ENCODE results near the gene METTL16. TPM values are rescaled to one million over a fixed set of nuclear protein-coding genes. Genes with fewer than 3 reads are reported as not detected.

METTL16 gene
- total and polyA plus RNA-seq, 2 of the 8 experiments (the other 6 are each of a cell fraction or from before 2014, with no cell fraction given), result 22.8 to 59.4 TPM

DNA sequence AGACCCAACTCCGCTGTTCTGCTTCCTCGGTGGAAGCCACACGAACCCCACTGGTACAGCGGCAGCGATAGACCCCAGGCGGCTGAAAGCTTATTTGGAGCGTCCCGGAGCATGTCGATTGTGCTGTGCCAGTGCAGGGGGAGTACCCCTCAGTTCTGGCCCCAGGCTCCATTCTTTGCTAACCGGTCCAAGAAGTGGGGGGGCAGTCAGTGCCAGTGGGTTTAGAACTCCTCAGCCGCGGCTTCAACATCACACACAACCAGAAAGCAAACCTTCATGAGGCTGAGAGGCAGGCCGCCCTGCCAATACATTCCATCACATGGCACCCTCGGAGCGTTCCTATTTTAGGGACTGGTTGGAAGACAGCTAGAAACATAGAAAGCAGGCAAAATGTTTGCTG, 109.1 kb downstream of the METTL16 start:
- Histone ChIP-seq H3K23ac (ENCODE audit: insufficient read length) (no peak overlapping the region), H3K27me3 (replicated peaks in 1 of 4; ENCODE audit: control insufficient read depth in 3 of 4, extremely low read depth in 1 of 4, insufficient read depth in 3 of 4, low read length in 3 of 4) (peaks cover 0 to 2% (median 0%) of the 10 kb centered on the region in 4 experiments; a peak in 2 of 7 replicates), H3K27ac (ENCODE audit: low read depth, low read length) (no peak overlapping the region), H3K4ac (replicated peaks; ENCODE audit: insufficient read length, low read depth, low read length) (no peak overlapping the region), H3K9ac (replicated peaks in 1 of 4; ENCODE audit: extremely low read depth in 1 of 4, low read depth in 3 of 4, low read length in 3 of 4) (peak overlapping the region in 3 of 4 experiments; percentile 42 to 68 (median 48); a peak in 4 of 7 replicates), H2BK120ac (replicated peaks; ENCODE audit: low read depth, low read length) (no peak overlapping the region), H3K56ac (replicated peaks; ENCODE audit: insufficient read length, low read depth, low read length) (no peak overlapping the region), H2BK15ac (ENCODE audit: low read length) (no peak overlapping the region), H3K4me1 (replicated peaks in 1 of 4; ENCODE audit: control insufficient read depth in 3 of 4, insufficient read depth in 4 of 4, low read length in 3 of 4) (peaks cover under 1 to 15% (median 10%) of the 10 kb centered on the region in 4 experiments), H2AFZ (ENCODE audit: low read length) (no peak overlapping the region), H3K9me3 (ENCODE audit: insufficient read depth in 2 of 2, low read depth in 1 of 2, low read length in 1 of 2) (no peaks in the 10 kb centered on the region), H2BK12ac (ENCODE audit: low read depth, low read length) (peak overlapping the region; percentile 60; the same call in 1 of the 2 replicates), H3K14ac (ENCODE audit: insufficient read length) (no peak overlapping the region), H4K8ac (ENCODE audit: extremely low read depth, insufficient read depth, low read length) (peak overlapping the region; percentile 9; the same call in 1 of the 2 replicates), H3K36me3 (ENCODE audit: control insufficient read depth in 2 of 4, insufficient read depth in 4 of 4, low read length in 3 of 4) (no peaks in the 10 kb centered on the region), H4K5ac (ENCODE audit: insufficient read length, low read depth, low read length) (no peak overlapping the region), H4K91ac (replicated peaks; ENCODE audit: insufficient read length, low read length) (no peak overlapping the region), H2AK5ac (ENCODE audit: low read depth, low read length) (no peak overlapping the region), H3K18ac (ENCODE audit: extremely low read depth, low read length) (no peak overlapping the region; the same call in 1 of the 2 replicates), H3K4me2 (ENCODE audit: insufficient read depth in 1 of 2, low read depth in 2 of 2, low read length in 2 of 2) (peak overlapping the region; percentile 92 to 94), H2BK20ac (ENCODE audit: low read length) (no peak overlapping the region), H2BK5ac (ENCODE audit: low read depth, low read length) (no peak overlapping the region), H3K79me1 (ENCODE audit: low read depth, low read length) (peaks cover 8% of the 10 kb centered on the region), H3K79me2 (ENCODE audit: control insufficient read depth in 1 of 2, insufficient read depth in 2 of 2, low read length in 2 of 2) (peaks cover 0 to 16% of the 10 kb centered on the region in 2 experiments; a peak in 2 of 4 replicates), H4K20me1 (replicated peaks in 1 of 2; ENCODE audit: control insufficient read depth in 1 of 2, insufficient read depth in 2 of 2, low read length in 2 of 2) (peaks cover 0 to 5% of the 10 kb centered on the region in 2 experiments), H3K23me2 (ENCODE audit: low read depth, low read length) (peaks cover 18% of the 10 kb centered on the region), H3K4me3 (ENCODE audit: extremely low read depth in 1 of 4, insufficient read depth in 2 of 4, low read depth in 3 of 4, low read length in 4 of 4) (peak overlapping the region; percentile 68 to 96 (median 78); a peak in 7 of 8 replicates)
- no peak for DNase-seq (ENCODE audit: low read depth in 1 of 2, low spot score in 2 of 2)
- ChIA-PET POLR2A (ENCODE audit: partially characterized antibody) (interaction anchor here (1.9 to 8.8 kb wide), 2 partner anchors 13 to 16 kb away, joined by 7 to 193 read pairs; no protein-coding TSS in a partner anchor), CTCF (ENCODE audit: partially characterized antibody) (interaction anchor here (1.2 to 8.8 kb wide), 8 partner anchors 9 to 302 kb away, joined by 3 to 80 read pairs (median 7); no protein-coding TSS in a partner anchor)
- 33% methylated on average over 15 of the region's 15 CpGs; no CpG with 5 or more reads in 1 of the 2 experiments for WGBS, 2 experiments (ENCODE audit: extremely low coverage in 1 of 2, insufficient coverage in 1 of 2, insufficient read length in 1 of 2, insufficient replicate concordance in 2 of 2, low coverage in 1 of 2, low lambda C conversion rate in 2 of 2, missing lambda C conversion rate in 1 of 2)
- no peak for FAIRE-seq
- TF ChIP-seq BCL11A (IDR thresholded peaks at IDR 0.05; ENCODE audit: low read depth in 2 of 2, low read length in 2 of 2) (no peak), SP1 (IDR thresholded peaks at IDR 0.05; ENCODE audit: low read depth, low read length) (no peak), YY1 (IDR thresholded peaks at IDR 0.05; ENCODE audit: low read depth, low read length) (no peak), GTF2F1 (IDR thresholded peaks at IDR 0.05; ENCODE audit: borderline replicate concordance, low read depth, low read length) (no peak), CBX5 (IDR thresholded peaks at IDR 0.05; ENCODE audit: low read depth, low read length) (no peak), RNF2 (IDR thresholded peaks at IDR 0.05; ENCODE audit: borderline replicate concordance, low read depth, low read length, missing control alignments, poor library complexity, severe bottlenecking) (no peak), EGR1 (IDR thresholded peaks at IDR 0.05; ENCODE audit: borderline replicate concordance, low read depth, low read length) (no peak), KDM5A (IDR thresholded peaks at IDR 0.05; ENCODE audit: low read length) (no peak), SUZ12 (IDR thresholded peaks at IDR 0.05; ENCODE audit: low read length) (no peak), CEBPB (IDR thresholded peaks at IDR 0.05; ENCODE audit: low read depth, low read length) (no peak), POLR2A (IDR thresholded peaks at IDR 0.05; ENCODE audit: control extremely low read depth in 1 of 2, low read depth in 2 of 2, low read length in 2 of 2) (no peak), SP2 (IDR thresholded peaks at IDR 0.05; ENCODE audit: low read length) (no peak)
- TF ChIP-seq, protein P1, sequence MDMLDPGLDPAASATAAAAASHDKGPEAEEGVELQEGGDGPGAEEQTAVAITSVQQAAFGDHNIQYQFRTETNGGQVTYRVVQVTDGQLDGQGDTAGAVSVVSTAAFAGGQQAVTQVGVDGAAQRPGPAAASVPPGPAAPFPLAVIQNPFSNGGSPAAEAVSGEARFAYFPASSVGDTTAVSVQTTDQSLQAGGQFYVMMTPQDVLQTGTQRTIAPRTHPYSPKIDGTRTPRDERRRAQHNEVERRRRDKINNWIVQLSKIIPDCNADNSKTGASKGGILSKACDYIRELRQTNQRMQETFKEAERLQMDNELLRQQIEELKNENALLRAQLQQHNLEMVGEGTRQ (IDR thresholded peaks at IDR 0.05; ENCODE audit: low read length), result no peak
